NCI-H2196 treated with DMSO at 0.1 percent for 48 hours (cell line): ENCODE measurements around the gene S100A3.
"Not testable (repeated sequence)": the region's sequence is repeated elsewhere in the genome, so short reads cannot be mapped to it uniquely, and the experiment has no call there.

Source experiments
- DNase-seq: peaks from one replicate; lab custom pipeline; 2025; ENCODE audit not compliant: unreplicated experiment; lab: John Stamatoyannopoulos, UW

Gene S100A3

DNA sequence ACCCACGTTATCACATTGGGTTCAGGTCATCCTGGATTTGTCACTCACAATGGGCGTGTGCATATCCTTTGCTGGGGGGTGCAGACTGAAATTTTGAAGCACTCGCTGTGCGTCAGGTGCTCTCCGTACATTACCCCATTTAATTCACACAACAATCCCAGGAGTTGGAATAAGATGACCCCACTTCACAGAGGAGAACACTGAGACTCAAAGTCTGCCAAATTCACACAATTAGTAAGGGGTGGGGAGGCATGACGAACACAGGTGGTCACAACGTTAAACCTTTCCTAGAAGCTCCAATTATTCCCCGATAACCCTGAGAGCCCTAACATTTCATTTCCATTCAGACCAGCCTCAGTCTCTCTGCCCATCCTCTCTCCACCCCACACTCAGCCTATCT lies 20.4 kb upstream of the S100A3 start:
- no peak for DNase-seq

DNA sequence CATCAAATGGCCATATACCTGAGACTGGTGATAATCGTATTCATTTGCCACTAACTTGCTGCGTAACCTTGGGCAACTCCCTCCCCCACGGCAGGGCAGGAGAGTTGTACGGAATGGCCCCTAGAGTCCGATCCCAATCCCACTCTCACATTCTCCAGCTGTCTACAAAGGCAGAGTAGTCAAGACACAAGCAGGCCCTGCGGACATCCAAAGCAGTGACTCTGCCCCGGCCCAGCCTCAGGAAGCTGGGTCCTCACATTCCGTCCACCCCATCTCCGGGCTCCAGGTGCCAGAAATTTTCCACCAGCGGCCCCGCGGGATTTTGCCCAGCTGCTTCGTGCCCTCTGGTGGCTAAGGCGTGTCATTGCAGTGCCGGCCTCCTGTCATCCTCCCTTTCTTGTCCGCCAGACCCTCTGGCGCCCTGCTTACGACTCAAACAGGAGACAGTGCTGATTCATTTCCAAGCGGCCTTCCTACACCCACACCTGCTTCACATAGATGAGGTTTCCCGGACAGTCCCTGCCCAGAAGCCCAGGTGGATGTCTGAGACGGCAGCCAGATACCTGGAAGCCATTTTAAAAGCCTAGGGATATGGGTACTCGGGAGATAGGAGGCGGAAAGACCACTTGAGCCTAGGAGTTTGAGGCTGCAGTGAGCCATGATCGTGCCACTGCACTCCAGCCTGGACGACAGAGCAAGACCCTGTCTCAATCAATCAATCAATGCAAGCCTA lies 19.5 kb upstream of the S100A3 start:
- DNase-seq, result peak; percentile 94

DNA sequence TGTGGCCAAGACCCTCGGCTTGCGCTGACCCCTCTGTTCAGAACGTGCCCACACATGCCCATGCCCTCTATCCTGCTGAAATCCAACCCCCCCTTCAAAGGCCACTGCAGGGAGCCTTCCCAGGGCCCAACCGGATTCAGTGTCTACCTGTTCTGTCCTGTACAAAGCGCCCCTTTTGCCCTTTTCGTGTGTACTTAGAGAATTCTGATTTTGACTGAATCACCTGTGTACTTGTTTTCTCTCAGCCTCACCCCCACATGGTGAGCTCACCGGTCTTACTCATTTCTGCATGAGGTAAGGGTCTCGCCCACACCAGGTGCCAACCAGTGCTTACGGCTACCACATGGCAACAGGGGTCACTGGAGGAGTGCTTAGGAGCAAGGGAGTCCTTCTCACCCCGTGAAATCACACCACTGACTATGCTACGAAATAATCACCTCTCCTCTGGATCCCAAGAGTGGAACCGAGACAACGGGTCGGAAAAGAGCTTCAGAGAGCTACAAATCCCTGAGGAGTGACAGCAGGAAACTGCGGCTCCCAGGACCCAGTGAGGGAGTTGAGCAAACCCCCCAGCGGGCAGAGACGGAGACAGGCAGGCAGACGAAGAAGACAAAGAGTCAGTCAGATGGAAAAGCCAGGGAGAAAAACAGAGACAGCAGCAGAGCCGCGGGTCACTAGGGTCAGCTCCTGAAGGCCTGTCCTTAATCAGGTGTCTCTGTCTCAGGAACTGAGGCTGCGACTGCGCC lies 18.7 kb upstream of the S100A3 start:
- DNase-seq, result no peak

DNA sequence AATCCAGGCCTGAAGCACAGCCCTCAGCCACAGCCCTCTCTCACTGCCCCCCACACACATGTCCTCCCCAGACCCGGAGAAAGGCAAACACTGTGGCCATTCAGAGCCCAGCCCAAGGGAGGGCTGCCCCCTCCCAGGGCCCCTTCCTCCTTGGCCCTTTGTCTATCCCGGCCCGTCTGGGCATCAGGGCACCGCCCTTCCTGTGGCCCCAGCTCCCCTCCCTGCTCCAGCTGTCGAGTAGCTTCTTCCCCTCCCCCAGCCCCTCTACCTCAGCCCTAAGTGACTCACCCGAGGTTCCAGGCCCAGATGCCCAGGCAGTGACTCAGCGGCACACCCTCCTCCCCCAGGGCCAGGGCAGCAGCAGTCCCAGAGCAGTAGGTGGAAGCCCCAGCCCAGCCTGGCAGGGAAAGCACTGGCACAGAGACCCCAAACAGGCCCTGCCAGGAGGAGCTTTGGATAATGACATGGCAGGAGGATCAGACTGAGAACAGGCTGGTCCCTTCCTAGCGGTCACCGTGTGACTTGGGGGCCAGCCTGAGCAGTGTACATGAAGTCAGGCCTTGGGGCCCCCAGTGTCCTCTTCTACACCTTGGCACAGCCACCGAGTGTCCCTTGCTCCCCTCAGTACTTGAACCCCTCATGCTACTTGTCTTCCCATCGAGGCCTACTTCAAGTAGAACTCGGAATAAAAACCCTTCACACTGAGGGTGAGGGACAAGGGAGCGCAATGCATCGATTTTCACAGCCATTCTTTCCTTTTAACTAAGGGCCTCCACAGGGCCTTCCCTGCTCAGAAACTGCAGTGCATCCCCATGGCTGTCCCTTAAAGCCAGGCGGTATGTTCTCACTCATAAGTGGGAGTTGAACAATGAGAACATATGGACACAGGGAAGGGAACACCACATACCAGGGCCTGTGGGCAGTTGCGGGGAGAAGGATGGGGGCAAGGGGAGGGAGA lies 17.6 kb upstream of the S100A3 start:
- DNase-seq, result peak; percentile 94

DNA sequence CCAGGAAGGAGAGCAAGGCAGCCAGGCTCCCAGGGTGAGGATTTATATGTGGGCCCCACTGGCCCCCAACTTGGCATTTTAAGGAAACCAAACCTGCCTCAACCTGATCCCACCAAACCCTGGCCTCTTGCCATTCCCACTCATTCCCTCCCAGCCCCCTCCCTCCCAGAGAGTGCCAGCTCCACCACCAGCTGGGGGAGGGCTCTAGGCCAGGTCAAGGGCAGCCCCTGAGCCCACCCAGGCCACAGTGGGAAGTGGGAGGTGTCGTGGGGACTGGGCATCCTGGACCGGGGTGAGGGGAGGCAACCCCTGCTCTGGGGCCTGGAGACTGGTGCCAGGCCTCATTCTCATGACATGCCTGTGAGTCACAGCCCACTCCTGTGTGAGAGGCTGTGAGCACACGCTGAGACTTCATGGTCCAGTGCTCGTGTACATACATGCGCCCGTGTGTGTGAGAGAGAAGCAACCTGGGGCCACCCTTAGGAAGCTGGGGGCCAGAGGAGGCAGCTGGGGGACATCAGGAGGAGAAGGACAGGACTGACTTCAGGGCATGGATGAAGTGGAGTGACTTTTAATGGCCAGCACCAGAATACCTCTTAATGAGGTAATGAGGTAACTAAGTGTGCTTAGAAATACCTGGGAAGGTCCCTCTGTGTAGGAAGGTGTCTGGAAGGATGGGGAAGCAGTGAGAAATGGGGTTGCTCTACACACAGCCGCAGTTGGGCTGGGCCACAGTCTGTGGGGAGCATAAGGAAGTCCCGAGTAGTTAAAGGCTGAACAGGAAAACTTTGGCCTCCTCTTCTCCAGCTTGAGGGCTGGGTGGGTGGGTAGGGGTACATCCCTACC lies 16.7 kb upstream of the S100A3 start, which contains the start of gene S100A2:
S100A2 (minus strand) TSS at position 316 of the 846 bp plus-strand sequence. CDS start 1,967 bp downstream, outside the sequence.
- DNase-seq, result no peak

DNA sequence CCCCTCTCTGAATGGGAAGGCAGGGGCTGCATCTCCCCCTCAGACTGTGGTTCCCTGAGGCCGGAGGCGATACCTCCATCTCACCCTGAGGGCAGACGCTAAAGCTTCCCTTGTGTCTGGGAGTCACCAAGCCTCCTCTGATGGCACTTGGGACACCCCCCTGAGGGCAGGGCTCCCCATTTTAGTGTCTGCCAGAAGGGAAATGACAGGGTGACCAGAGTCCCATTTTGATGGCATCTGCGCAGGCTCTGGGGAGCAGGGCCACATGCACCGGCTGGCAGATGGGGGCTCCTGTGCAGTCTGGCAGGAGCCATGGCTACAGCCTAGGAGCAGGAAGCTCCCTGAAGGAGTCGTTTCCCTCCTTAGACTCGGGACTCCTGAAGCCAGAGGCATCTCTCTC lies 14.9 kb upstream of the S100A3 start:
- DNase-seq, result no peak

DNA sequence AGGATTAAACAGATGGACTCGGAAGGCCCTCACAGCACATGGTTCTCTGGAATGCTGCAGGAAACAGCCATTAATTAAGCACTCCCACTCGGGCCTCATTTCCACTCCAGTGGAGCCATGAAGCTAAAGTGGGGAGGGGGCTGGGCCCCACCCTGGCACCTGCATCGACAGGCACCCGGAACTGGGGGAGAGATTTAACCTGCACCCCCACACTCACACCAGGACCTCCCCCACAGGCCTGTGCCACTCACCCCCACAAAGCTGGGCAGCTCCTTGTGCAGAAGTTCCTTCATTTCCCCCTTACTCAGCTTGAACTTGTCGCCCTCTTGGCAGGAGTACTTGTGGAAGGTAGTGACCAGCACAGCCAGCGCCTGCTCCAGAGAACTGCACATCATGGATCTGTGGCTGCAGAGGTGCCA lies 14.4 kb upstream of the S100A3 start:
- no peak for DNase-seq

DNA sequence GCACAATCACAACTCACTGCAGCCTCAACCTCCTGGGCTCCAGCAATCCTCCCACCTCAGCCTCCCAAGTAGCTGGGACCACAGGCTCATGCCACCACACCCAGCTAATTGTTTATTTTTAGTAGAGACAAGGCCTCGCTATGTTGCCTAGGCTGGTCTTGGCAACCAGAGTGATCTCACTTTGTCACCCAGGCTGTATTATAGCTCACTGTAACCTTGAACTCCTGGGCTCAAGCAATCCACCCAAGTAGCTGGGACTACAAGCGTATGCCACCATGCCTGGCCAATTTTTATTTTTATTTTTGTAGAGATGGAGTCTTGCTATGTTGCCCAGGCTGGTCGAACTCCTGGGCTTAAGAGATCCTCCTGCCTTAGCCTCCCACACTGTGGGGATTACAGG lies 13.0 kb upstream of the S100A3 start:
- DNase-seq, result not testable (repeated sequence)

DNA sequence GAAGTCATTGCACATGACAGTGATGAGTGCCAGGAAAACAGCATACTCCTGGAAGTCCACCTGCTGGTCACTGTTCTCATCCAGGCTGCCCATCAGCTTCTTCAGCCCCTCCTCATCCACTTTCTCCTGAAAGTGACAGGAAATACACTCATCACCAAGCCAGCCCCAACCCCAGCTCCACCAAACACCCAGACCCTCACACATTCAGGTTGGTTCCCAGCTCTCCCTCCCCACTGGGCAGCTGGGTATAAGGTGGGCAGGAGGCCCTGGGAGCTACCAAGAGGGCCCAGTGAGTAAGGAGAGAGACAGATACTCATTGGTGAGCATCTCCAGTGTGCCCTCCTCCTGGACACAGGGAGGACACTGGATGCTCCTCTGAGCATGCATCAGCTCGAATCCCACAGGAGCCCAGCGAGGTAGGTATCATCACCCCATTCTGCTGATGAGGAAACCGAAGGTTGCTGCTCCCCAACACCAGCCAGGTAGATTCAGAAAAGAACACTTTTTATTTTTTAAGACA lies 12.5 kb upstream of the S100A3 start:
- DNase-seq, result no peak

DNA sequence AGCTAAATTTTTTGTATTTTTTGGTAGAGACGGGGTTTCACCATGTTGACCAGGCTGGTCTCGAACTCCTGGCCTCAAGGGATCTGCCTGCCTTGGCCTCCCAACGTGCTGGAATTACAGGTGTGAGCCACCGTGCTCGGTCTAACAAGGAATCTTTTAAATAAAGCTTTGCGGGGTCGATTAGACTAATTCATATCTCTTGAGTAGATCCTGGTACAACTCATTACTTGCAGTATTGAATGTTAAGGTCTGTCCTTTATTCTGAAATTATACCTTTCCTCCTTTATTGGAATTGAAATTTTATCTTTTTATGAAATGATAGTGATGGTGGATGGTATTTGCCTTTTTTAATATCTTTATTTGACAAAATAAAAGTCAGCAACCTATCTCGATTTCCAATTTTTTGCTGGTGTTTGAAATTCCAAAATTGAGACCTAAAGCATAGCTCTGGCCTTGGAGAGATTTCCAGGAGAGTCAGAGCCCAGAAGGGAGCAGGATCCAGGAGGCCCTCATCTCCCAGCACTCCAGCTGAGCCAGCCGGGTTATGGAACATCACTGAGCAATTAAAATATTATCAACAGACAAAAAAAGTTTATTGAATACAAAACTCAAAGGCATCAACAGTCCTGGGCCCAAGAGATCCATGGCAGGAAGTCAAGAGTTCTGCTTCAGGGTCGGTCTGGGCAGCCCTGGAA lies 11.9 kb upstream of the S100A3 start:
- no peak for DNase-seq

DNA sequence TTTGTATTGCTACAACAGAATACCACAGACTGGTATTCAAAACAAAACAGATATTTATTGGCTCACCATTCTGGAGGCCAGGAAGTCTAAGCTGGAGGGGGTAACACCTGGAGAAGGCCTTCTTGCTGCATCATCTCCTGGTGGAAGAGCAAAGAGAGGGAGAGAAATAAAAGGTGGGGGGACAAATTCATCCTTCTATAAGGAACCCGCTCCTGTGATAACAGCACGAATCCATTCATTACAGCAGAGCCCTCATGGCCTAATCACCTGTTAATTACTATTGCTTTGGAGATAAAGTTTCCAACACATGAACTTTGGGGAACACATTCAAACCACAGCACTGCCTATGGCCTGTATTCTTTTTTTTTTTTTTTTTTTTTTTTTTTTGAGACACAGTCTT lies 11.2 kb upstream of the S100A3 start:
- no peak for DNase-seq

DNA sequence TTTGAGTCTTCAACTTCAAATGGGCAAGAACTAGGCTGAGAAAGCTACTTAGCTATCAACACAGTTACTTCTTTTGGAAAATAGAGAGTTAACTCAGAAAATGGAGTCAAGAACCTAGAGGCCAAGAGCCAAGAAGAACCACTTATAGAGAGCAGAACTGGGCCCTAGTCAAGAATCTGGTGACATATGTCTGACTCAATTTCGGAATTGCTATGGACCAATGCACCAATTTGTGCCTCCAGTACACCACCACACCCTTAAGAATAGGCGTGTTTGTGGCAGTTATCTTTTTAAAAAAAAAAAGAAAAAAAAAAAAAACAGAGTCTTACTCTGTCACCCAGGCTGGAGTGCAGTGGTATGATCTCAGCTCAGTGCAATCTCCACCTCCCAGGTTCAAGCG lies 8.8 kb upstream of the S100A3 start:
- DNase-seq, result no peak

DNA sequence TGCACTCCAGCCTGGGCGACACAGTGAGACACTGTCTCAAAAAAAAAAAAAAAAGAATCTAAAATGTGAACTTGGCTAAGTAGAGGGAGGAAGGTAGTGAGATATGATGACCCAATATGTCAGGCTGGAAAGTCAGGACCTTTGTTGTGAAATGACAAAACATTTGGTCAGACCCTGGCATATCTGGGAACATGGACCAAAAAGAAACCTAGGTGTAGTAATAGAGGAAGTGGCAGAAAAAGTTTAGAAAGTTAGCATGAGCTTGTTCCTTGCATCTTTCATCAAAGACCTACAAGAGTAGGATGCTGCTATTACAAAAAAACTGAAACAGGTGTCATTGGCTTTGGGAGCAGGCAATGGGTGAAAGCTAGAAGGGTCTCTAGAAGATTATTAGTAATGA lies 7.3 kb upstream of the S100A3 start:
- DNase-seq, result no peak

DNA sequence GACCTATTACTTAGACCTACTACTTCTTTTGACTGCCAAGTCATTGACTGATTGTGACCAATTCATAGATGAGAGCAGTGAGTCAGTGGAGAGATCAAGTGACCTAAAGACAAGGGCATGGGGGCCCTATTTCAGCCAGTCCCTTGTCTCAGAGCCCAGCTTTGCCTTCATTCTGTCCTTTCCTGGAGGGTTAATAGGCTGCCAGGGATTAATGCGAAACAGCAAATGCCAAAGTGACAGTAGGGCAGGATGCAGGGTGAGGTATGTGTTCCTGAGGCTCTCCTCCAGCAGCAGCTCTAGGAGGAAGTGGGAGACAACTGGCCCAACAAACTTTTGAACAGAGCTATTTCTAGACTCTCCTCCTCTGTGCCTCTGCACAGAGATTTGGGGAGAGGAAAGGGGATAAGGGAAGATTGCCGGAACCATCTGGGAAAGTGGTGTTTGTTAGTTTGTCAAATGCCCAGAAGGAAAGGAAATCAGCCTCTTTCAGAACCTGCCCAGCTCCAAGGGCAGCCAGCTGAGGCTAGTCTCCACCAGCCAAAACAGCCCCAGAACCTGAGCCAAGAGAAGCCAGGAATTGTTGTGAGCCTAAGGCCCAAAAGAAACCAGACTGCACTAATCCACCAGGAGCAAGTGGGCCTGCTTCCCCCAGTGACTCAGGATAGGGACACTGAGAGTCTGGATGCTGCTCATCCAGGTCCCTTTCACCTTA lies 4.9 kb upstream of the S100A3 start:
- DNase-seq, result no peak

DNA sequence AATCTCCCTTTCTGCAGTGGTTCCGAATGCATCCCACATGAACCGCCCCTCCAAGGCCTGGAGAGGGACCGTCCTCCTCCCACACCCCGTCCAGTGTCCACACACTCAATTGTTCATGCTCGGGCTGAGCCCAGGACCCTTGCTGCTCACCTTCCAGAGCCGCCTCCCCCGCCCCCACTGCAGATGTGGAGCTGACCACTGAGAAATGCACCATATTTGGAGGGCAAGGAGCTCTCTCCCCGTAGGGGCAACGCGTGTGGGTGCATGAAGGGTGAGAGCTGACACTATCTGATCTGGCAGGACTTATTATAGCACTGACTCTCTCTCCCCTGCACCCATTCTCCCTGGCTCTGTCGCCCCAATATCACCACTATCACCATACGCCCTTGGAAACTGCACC lies 4.0 kb upstream of the S100A3 start:
- DNase-seq, result no peak

DNA sequence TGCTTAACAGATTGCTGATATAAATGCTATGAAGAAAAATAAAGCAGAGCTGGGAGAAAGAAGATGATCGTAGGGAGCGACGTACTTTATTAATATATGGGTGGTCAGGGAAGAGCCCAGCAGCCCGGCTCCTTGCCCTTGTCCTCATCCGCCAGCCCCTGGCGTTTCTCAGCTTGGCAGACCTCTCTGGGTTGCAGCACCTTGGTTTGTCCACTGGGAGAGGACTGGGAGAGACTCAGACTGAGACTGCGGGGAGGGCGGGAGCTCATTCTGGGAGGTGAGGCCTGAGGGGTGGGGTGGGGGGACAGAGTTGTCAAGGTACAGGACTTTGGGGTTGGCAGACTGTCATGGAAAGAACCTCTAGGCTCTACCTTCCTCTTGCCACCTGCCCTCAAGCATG lies 3.3 kb upstream of the S100A3 start:
- DNase-seq, result no peak

DNA sequence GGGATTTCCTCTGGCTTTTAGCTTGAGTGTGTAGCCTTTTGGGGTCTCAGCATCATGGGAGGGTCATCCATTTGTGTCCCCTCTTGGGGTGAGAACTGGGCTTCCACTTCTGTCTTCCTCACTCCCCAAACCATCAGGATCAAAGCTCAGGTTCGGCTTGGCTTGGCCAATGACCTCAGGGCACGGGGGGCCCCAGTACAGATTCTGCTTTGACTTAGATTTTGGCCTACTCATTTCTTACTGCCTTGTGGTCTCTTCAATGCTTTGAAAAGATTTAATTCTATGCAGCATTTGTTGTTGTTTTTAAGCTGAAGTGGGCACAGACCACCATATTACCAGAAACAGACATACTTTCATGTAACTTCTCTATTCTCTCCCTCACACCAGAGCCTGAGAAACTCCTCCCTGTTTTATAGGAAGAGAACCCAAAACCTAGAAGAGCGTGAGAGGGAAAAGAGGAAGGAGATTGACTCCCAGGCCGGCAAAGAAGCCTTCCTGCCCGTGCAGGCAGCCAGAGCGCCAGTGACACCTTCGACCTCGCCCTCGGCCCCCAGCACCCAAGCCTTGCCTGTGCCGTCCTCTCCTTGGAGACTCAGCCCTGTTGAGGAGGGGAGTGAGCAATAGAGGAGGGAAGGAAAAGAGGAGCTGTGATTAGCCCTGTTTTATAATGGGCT lies 1.9 kb upstream of the S100A3 start:
- no peak for DNase-seq

DNA sequence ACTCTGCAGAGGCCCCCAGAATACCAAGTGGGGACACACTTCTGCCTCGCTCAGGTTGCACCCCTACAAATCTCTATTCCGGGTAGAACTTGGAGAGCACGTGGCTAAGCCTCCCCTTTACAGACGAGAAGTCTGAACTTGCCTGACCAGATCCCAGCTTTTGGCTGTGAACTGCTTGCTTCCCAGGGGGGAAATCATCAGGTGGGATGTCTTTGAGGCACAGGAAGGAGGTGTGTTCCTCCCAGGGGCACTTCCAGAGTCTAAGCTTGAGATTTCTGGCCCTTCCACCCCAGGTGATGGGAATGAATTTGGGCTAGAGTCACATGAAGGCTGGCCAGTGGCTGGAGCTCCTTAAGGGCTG lies 1.3 kb upstream of the S100A3 start:
- no peak for DNase-seq
